Spleen (tissue), 7 donors: ENCODE data around the gene TRERF1.

ENCODE experiments used
- CTCF ChIP-seq, 11 experiments: fragments of 200-600 bp in 7 of 11; fragments of 450-650 bp in 4 of 11; sonication (generic) in 4 of 11; IDR thresholded peaks in 8 of 11; conservative IDR thresholded peaks in 3 of 11; 1 replicate in 7 of 11; 2 replicates in 4 of 11; pipeline versions ENCODE4 v1.4.0 to v1.8.0; 2016 to 2021; ENCODE audit warnings: antibody characterized with exemption in 11 of 11, inconsistent platforms in 4 of 11, mild to moderate bottlenecking in 1 of 11
- POLR2A ChIP-seq, 3 donors: fragments of 450-650 bp; IDR thresholded peaks; one replicate each; pipeline ENCODE4 v1.5.1; 2017; ENCODE audit warnings: antibody characterized with exemption in 3 of 3, mild to moderate bottlenecking in 1 of 3
- POLR2AphosphoS5 ChIP-seq, 3 donors: sonication (generic); formaldehyde crosslinking; IDR thresholded peaks; one replicate each; pipeline ENCODE4 v1.5.1; 2017; ENCODE audit warnings: antibody characterized with exemption in 3 of 3
- donor health status: DM: no; HTN: no; CAD: no; lungs with moderate emphysema.
- donor health status: DM: no; HTN: no; CAD: no.
- donor health status: DM: no; HTN: no; CAD: no.

- TF ChIP-seq CTCF (IDR thresholded peaks at IDR 0.05 in 8 of 11, conservative IDR thresholded peaks at IDR 0.05 in 3 of 11) = no peak
- TF ChIP-seq POLR2A (IDR thresholded peaks at IDR 0.05) = no peak
- no peak for TF ChIP-seq POLR2AphosphoS5 (IDR thresholded peaks at IDR 0.05)
Observed at GRCh38 chr6:42228305-42228704, 223.4 kb downstream of the TRERF1 start.
